GM18909 (cell line): Measurements from ENCODE around the gene C10orf90.

Experiments
- ATAC-seq: cut with Tn5 transposase; IDR thresholded peaks from one replicate; pipeline ENCODE4 v1.9.1; 2021; ENCODE audit warnings: mild to moderate bottlenecking; ENCODE audit not compliant: unreplicated experiment, poor library complexity

The C10orf90 gene

GRCh38 chr10:126437635-126438406 is 232.7 kb downstream of the C10orf90 start:
- no peak for ATAC-seq

DNA sequence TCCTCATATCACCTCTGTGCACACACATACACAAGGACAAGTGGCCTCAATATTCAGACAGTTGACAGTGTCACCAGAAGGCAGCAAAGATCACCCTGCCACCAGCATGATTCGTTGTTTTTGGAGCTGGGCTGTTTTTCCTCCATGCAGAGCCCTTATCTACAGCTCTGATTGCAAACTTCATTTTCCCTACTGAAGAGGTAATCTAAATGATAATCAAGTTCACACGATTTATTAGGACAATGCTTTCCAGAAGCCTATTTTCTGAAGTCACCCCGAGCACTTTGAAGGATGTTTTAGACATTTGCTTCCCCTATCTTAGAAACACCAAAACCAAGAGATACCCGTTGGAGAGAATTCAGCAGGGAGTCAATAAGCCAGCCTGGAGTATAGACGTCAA is 236.3 kb downstream of the C10orf90 start:
- no peak for ATAC-seq

- ATAC-seq, result no peak
Observed at GRCh38 chr10:126433351-126433750, 237.1 kb downstream of the C10orf90 start.

DNA sequence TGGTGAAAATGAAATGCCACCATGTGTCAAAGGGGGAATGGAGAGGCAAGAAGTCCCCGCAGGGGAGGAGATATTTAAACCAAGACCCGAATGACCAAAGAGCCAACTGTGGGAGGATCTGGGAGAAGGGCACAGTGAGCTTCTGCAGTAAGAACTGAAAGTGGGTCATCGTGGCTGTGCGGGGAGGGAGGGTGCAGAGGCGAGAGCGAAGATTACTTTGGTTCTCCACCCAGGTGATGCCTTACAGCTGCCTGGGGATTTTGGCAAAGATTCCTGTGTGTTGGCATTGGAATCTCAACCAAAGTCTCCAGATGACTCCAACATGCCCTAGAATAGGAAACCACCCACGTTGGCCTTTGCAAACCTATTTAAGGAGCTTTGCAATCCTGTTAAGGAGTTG is 238.0 kb downstream of the C10orf90 start:
- no peak for ATAC-seq

- ATAC-seq, result no peak
Observed at GRCh38 chr10:126431816-126432215, 238.7 kb downstream of the C10orf90 start.

DNA sequence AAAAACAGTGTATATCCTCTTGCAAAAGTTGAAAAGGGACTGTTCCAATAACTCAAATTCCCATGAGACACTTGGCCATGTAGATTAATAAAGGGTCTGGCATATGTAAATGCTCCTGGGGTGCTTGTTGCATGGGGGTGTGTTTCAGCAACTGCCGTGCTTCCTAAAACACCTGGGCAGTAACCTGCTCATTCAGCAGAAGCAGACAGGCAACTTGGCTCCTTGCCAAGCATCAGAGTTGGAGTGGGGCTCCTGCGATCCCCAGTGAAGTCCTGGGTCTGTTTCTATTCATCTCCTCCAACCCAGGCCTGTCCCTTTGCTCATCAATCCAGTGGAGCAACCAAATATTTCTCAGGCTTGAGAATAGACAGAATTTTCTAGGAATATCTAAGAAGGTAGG is 240.0 kb downstream of the C10orf90 start:
- ATAC-seq, result no peak

DNA sequence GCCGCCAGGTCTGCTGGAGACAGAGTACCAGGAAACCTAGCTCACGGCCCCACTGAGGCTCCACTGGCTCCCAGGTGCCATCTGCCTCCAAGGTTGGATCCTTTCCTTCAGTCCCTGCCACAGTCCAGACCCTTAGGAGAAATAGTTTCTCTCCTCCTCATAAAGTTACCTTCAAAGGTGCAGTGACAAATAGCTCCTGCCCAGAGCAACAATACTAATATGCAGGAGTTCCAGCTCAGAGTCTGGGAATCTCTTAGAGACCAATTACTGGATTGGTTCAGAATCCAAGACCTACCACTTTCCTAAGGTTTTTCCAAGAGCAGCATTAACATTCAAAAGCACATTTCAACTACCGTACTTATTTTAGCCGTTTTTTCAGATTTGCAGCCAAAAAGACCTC is 241.2 kb downstream of the C10orf90 start:
- no peak for ATAC-seq

DNA sequence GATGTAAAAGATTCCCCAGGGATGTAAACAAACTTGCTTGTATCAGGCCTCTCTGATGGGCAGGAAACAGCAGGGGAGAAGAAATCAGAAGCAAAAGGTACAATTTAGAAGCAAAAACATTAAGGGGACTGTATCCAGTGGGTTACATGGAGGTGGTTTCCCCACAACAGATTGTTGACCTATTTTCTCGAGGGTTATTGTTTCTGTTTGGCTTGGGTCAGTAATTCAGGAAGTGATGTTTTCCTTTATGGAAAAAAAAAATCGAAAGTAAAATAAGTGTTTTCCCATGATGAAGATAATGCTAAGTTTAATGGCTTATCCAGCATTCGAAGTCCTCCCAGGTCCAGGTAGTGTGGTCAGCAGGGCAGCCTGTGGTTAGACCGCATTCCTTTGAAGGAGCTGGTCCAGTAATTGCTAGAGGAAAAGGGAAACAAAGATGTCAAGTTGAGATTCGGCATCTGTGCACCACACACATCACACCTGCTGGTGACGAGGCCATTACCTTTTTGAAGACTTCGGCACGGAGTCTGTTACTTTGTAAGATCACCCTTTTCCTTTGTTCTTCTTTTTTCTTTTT is 244.9 kb downstream of the C10orf90 start:
- no peak for ATAC-seq

- ATAC-seq, result no peak
Observed at GRCh38 chr10:126425032-126425431, 245.5 kb downstream of the C10orf90 start.

- no peak for ATAC-seq
Observed at GRCh38 chr10:126423732-126424491, 246.6 kb downstream of the C10orf90 start.

DNA sequence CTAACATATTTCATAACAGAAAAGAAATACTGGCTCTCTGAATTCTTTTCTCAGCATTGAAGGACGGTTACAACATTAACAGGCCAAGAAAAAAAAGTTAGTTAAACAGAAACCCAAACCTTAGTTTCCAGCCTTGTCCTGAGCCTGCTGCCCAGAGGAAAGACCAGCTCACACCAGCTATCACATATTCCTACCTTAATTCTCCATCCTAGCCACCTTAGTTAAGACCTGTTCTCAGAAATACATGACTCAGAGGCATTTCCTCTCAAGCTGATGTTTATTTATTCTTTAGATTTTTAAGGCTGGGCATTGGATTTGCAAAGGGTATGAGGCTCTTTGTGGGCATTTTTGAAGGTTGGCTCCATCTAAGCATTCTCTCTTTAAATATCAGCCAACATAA is 247.9 kb downstream of the C10orf90 start:
- ATAC-seq, result no peak

- ATAC-seq, result no peak
Observed at GRCh38 chr10:126421756-126422256, 248.7 kb downstream of the C10orf90 start.

- no peak for ATAC-seq
Observed at GRCh38 chr10:126420567-126421300, 249.8 kb downstream of the C10orf90 start.

DNA sequence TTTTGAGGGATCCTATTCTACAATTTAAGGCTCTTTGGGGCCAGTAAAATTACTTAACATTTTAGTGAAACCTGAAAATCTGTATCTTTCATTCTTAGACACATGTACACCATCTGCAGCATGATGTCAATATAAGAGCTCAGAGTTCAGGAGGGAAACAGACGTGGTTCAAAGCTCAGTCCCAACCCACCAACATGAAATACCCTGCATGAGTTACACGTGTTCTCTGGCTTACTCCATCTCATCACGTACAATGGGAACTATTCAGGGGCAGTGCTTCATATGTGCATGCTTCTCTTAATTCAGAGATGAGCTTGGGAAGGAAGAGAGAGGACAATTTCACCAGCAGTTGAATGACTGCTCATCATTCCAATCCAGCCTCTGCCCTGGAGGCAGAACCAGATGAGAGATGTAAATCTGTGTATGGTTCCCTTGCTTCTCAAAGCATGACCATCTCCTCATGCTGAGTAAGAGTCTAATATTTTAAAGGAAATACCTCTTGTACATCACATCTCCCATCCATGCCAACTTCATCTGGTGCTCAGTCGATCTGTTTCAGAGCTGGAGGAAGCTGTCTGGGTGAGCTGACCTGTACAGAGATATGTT is 253.2 kb downstream of the C10orf90 start:
- no peak for ATAC-seq

DNA sequence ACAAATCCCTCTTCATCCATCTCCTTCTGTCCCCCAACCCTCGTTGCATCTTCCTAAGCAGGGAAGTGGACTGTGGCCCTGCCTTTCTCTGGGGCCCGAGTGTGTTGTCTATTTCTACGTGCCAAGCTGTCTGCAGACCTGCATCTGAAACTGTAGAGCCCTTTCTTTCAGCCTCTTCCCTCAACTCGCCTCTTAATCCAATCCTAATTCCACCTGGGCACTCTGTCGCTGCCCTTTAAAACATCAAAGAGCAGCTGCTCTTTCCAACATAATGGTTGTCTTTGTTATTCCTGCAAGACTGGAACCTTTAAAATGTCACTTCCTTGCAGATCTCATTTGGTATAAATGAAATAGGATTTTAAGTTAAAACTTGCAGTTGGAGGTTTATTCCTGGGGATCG is 260.7 kb downstream of the C10orf90 start:
- no peak for ATAC-seq

DNA sequence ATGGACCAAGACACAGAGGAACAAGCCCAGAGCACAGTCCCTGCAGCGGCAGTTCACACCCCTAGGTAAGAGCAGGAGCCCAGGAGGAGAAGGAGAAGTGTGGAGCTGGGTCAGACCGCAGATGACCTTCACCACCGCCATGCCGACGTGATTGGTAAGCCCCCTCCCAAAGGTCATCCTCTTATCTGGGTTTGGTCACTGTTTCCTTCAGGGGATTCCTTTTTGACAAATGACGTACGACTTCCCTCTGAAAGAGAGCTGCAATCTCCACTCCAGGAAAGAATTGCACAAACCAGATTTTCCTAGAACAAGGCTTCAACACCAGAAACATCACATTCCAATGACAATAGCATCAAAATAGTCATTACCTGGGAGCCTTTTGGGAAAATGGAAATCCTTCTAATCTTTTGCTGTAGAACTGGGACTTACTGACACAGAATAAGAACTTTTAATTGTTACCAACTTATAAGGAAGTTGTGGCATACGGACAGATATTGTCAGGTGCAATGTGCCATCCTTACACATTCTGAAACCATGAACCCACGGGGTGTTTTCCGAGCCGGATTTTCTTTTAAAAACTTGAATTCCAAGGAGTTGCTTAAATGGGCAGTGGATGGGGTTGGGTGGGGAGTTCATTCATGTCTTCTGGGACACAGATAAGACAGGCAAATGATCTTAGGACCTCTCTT is 261.4 kb downstream of the C10orf90 start:
- no peak for ATAC-seq

DNA sequence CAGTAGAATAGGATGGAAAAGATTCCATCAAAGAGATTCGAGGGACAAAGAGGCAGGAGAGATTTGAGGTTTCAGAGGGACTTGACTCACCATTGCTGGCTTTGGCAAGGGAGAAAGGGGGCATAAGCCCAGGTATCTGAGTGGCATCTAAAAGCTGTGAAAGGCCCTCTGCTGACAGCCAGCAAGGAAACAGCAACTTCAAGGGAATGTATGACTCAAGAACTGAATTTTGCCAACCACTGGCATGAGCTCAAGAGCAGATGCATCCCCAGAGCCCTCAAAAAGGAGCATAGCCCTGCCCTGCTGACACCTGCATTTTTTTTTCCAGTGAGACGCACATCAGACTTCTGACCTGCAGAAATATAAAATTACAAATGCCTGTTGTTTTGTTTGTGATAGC is 262.7 kb downstream of the C10orf90 start:
- no peak for ATAC-seq

DNA sequence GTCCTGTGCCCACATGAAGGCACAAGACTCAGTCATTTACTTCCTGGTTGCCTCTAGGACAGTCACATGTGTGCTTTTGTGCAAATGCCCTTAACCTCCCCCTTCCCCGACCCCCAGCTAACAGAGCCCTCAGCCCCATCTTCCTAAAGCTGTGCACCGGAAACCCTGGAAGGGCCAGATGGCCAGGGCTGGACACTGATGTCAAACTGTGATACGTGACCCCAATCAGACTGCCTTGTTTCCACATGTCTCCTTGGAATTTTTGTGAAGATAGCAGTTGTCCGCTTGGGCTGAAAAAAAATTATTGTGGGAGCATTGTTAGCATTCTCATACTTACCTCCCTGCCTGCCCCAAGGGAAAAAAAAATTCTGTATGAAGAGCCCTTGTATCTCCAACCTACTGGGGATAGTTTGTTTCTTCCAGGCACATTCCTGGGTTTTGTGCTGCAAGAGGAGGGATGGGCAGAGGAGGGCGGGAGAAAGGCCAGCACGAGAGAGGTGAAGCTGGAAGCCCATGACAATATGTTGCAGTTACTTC is 265.2 kb downstream of the C10orf90 start:
- no peak for ATAC-seq
